Measurements from ENCODE around the gene PARVB. TPM values are rescaled to one million over a fixed set of nuclear protein-coding genes. Genes with fewer than 3 reads are reported as not detected.

Gene PARVB
- total RNA-seq, 1 donor from 2014 or later = 12.7 TPM

DNA sequence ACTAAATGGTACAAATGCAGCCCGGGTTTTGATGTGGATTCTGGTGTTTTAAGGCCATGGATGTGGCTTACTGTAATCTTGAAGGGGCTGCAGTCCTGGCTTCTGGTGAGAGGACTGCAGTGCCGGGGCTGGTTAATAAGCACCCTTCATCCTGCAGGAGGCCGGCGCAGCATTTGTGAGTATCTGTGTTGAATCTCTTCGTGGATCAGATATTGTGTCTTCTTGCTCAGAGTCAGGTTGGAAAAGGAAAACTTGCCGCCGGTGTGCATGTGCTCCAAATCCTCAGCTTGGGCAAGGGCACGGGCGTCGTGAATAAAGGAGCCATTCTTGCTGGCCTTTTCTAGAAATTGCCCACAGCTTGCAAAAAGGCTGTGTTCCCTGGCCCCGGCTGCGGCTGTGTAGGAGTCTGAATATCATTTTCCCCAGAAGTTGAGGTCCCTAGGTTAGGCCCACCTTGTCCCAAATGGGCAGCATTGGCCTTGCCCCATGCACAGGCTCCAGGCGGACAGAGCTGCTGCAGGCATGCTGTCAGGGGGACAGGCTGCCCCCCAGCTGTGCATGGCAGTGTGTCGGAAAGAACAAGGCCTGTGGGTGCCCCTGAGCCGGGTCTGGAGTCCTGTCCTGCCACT is 28.9 kb upstream of the PARVB start:
- Histone ChIP-seq H3K79me2 (ENCODE audit: low read depth) (no peaks in the 10 kb centered on the region), H3K4me1 (no peaks in the 10 kb centered on the region), H4K20me1 (ENCODE audit: low read depth) (peaks cover 4% of the 10 kb centered on the region), H3K27ac (no peak overlapping the region), H3K27me3 (no peaks in the 10 kb centered on the region), H3K36me3 (no peaks in the 10 kb centered on the region), H3K4me3 (no peak overlapping the region), H3F3A (ENCODE audit: low read depth) (no peaks in the 10 kb centered on the region), H3K9me3 (ENCODE audit: low read depth) (no peaks in the 10 kb centered on the region), H3K9ac (no peak overlapping the region), H2AFZ (replicated peaks) (no peak overlapping the region), H3K4me2 (no peak overlapping the region)
- no peaks in the 10 kb centered on the region for H3K9me3 Mint-ChIP-seq
- H3K36me3 Mint-ChIP-seq = peaks cover 21% of the 10 kb centered on the region
- TF ChIP-seq EZH2phosphoT487 (IDR thresholded peaks at IDR 0.05) (no peak), EZH2 (IDR thresholded peaks at IDR 0.05) (no peak), CTCF (IDR thresholded peaks at IDR 0.05) (no peak)
- H3K27ac Mint-ChIP-seq = no peak overlapping the region
- H3K4me1 Mint-ChIP-seq = peaks cover 9% of the 10 kb centered on the region
- H3K4me3 Mint-ChIP-seq = no peak overlapping the region
- DNase-seq (ENCODE audit: low spot score) = no peak
- peaks cover under 1% of the 10 kb centered on the region for H3K27me3 Mint-ChIP-seq (ENCODE audit: insufficient read depth, low read depth)

- Histone ChIP-seq H2AFZ (replicated peaks) (no peak overlapping the region), H3K27me3 (no peaks in the 10 kb centered on the region), H3K4me1 (no peaks in the 10 kb centered on the region), H4K20me1 (ENCODE audit: low read depth) (peaks cover 4% of the 10 kb centered on the region), H3K4me2 (no peak overlapping the region), H3K27ac (no peak overlapping the region), H3K9ac (no peak overlapping the region), H3K79me2 (ENCODE audit: low read depth) (no peaks in the 10 kb centered on the region), H3F3A (ENCODE audit: low read depth) (no peaks in the 10 kb centered on the region), H3K4me3 (no peak overlapping the region), H3K9me3 (ENCODE audit: low read depth) (no peaks in the 10 kb centered on the region), H3K36me3 (no peaks in the 10 kb centered on the region)
- Mint-ChIP-seq H3K4me3 (no peak overlapping the region), H3K27ac (no peak overlapping the region), H3K9me3 (no peaks in the 10 kb centered on the region), H3K4me1 (peaks cover 9% of the 10 kb centered on the region), H3K36me3 (peaks cover 24% of the 10 kb centered on the region), H3K27me3 (ENCODE audit: insufficient read depth, low read depth) (no peaks in the 10 kb centered on the region)
- DNase-seq (ENCODE audit: low spot score) = no peak
- TF ChIP-seq CTCF (IDR thresholded peaks at IDR 0.05) (no peak), EZH2 (IDR thresholded peaks at IDR 0.05) (no peak), EZH2phosphoT487 (IDR thresholded peaks at IDR 0.05) (no peak)
These were observed 28.3 kb upstream of the PARVB start for GRCh38 chr22:43995798-43996169.

- peaks cover 9% of the 10 kb centered on the region for H3K4me1 Mint-ChIP-seq
- H2AFZ ChIP-seq (replicated peaks) = no peak overlapping the region
- H3K9ac ChIP-seq = no peak overlapping the region
- H3K79me2 ChIP-seq (ENCODE audit: low read depth) = no peaks in the 10 kb centered on the region
- peaks cover 26% of the 10 kb centered on the region for H3K36me3 Mint-ChIP-seq
- no peak for TF ChIP-seq EZH2 (IDR thresholded peaks at IDR 0.05)
- no peak for TF ChIP-seq EZH2phosphoT487 (IDR thresholded peaks at IDR 0.05)
- no peak for TF ChIP-seq CTCF (IDR thresholded peaks at IDR 0.05)
- no peak overlapping the region for H3K4me3 Mint-ChIP-seq
- no peaks in the 10 kb centered on the region for H3K27me3 ChIP-seq
- H3K9me3 Mint-ChIP-seq = no peaks in the 10 kb centered on the region
- H3K9me3 ChIP-seq (ENCODE audit: low read depth) = no peaks in the 10 kb centered on the region
- H3K27ac ChIP-seq = no peak overlapping the region
- no peaks in the 10 kb centered on the region for H3F3A ChIP-seq (ENCODE audit: low read depth)
- H3K36me3 ChIP-seq = no peaks in the 10 kb centered on the region
- H3K27ac Mint-ChIP-seq = peak overlapping the region; percentile 17
- H3K4me1 ChIP-seq = no peaks in the 10 kb centered on the region
- H4K20me1 ChIP-seq (ENCODE audit: low read depth) = peaks cover 4% of the 10 kb centered on the region
- no peaks in the 10 kb centered on the region for H3K27me3 Mint-ChIP-seq (ENCODE audit: insufficient read depth, low read depth)
- H3K4me2 ChIP-seq = no peak overlapping the region
- H3K4me3 ChIP-seq = no peak overlapping the region
- no peak for DNase-seq (ENCODE audit: low spot score)
These were observed 27.7 kb upstream of the PARVB start for GRCh38 chr22:43996170-43996980.

All from neural progenitor cell (in vitro differentiated cells).